HEK293T (cell line): Measurements from ENCODE around the gene TSFM.

Source experiments
- ARNT ChIP-seq: fragments of 450-650 bp; IDR thresholded peaks from 2 replicates; pipeline ENCODE4 v1.6.1; 2017; ENCODE audit warnings: mild to moderate bottlenecking
- BHLHE40 ChIP-seq: fragments of 450-650 bp; IDR thresholded peaks from 2 replicates; pipeline ENCODE4 v1.6.1; 2016; ENCODE audit warnings: mild to moderate bottlenecking, moderate library complexity, borderline replicate concordance
- ELF4 ChIP-seq: fragments of 450-650 bp; IDR thresholded peaks from 2 replicates; pipeline ENCODE4 v1.6.1; 2017; ENCODE audit warnings: antibody characterized with exemption
- FOXA1 ChIP-seq: fragments of 450-650 bp; IDR thresholded peaks from 2 replicates; pipeline ENCODE4 v1.6.1; 2016; ENCODE audit warnings: mild to moderate bottlenecking
- FOXK2 ChIP-seq: fragments of 450-650 bp; IDR thresholded peaks from 2 replicates; pipeline ENCODE4 v1.6.1; 2016; ENCODE audit warnings: mild to moderate bottlenecking
- FOXM1 ChIP-seq: fragments of 450-650 bp; IDR thresholded peaks from 2 replicates; pipeline ENCODE4 v1.6.1; 2017; ENCODE audit warnings: mild to moderate bottlenecking, borderline replicate concordance
- HDGF ChIP-seq: fragments of 450-650 bp; IDR thresholded peaks from 2 replicates; pipeline ENCODE4 v1.6.1; 2017; ENCODE audit warnings: antibody characterized with exemption, borderline replicate concordance
- L3MBTL2 ChIP-seq: fragments of 450-650 bp; conservative IDR thresholded peaks from 2 replicates; pipeline ENCODE4 v1.6.1; 2016; ENCODE audit warnings: mild to moderate bottlenecking
- NFRKB ChIP-seq: fragments of 450-650 bp; IDR thresholded peaks from 2 replicates; pipeline ENCODE4 v1.6.1; 2016; ENCODE audit warnings: mild to moderate bottlenecking, moderate library complexity
- SP1 ChIP-seq: fragments of 450-650 bp; IDR thresholded peaks from 2 replicates; pipeline ENCODE4 v1.6.1; 2017
- SUZ12 ChIP-seq: fragments of 450-650 bp; IDR thresholded peaks from 2 replicates; pipeline ENCODE4 v1.6.1; 2016; ENCODE audit warnings: mild to moderate bottlenecking
- TARDBP ChIP-seq: fragments of 450-650 bp; IDR thresholded peaks from 2 replicates; pipeline ENCODE4 v1.6.1; 2016
- TF ChIP-seq, protein P1 (sequence below): fragments of 450-650 bp; IDR thresholded peaks from 2 replicates; pipeline ENCODE4 v1.6.1; 2016

DNA sequence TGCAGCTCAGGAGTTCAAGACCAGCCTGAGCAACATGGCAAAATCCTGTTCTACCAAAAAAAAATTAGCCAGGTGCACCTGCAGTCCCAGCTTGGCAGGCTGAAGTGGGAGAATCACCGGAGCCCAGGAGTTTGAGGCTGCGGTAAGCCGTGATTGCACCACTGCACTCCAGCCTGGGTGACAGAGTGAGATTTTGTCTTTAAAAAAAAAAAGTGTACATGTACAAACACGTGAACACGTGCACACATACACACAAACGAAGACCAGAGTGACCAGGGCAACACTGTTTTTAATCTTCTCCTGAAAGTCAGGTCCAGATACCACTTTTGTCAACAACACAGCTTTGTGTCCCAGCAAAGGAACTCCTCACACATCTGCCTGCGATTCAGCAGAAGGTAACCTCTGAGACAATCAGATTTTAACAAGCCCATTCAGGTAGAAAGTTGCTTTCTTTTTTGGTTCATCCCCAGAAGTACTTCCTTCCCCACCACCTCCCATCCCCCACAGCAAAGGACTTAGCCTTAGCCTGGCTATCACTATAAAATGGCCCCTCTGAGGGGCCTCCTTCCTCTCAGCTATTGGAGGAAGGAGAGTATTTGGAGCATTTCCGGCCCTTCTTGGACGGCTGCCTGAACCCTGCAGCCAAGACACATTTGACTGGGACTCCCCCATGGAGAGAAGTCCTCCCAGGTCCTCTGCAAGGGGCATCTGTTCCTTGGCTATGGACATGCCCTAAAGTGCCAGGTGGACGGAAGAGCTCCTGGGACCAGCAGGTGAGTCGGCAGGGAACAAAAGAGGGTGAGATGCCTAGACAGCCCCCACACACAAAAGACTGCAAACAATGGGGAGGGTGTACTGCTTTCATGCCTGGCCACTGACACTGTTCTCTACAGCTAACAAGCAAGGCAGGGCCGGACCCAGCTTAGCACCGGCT is 54.1 kb downstream of the TSFM start:
- TF ChIP-seq SP1 (no peak), ELF4 (no peak), ARNT (no peak), BHLHE40 (no peak), FOXM1 (no peak), TARDBP (no peak), HDGF (no peak), FOXK2 (no peak), NFRKB (no peak), SUZ12 (no peak), FOXA1 (no peak), L3MBTL2 (no peak)
- TF ChIP-seq, protein P1, sequence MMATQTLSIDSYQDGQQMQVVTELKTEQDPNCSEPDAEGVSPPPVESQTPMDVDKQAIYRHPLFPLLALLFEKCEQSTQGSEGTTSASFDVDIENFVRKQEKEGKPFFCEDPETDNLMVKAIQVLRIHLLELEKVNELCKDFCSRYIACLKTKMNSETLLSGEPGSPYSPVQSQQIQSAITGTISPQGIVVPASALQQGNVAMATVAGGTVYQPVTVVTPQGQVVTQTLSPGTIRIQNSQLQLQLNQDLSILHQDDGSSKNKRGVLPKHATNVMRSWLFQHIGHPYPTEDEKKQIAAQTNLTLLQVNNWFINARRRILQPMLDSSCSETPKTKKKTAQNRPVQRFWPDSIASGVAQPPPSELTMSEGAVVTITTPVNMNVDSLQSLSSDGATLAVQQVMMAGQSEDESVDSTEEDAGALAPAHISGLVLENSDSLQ, result no peak
